ENCODE measurements around the gene ABCC10.
"Not testable (repeated sequence)": the region's sequence is repeated elsewhere in the genome, so short reads cannot be mapped to it uniquely, and the experiment has no call there.

Gene ABCC10

GRCh38 chr6:43427406-43428111 is at the start of gene ABCC10:
Gene ABCC10 (plus strand): TSS chr6:43427541. CDS start chr6:43427979, 438 bp downstream.
- DNase-seq = peak; percentile 95

- DNase-seq = no peak
Observed at GRCh38 chr6:43377710-43378229, 49.6 kb upstream of the ABCC10 start.

GRCh38 chr6:43378631-43379030 is 48.7 kb upstream of the ABCC10 start:
- no peak for DNase-seq

GRCh38 chr6:43380858-43381257 is 46.5 kb upstream of the ABCC10 start:
- DNase-seq = not testable (repeated sequence)

- DNase-seq = peak; percentile 57
Observed at GRCh38 chr6:43383021-43383667, 44.2 kb upstream of the ABCC10 start.

- DNase-seq = no peak
Observed at GRCh38 chr6:43386492-43386891, 40.8 kb upstream of the ABCC10 start.

- DNase-seq = no peak
Observed at GRCh38 chr6:43389730-43390295, 37.5 kb upstream of the ABCC10 start.

GRCh38 chr6:43390753-43391439 is 36.4 kb upstream of the ABCC10 start:
- not testable (repeated sequence) for DNase-seq

- no peak for DNase-seq
Observed at GRCh38 chr6:43391440-43392031, 35.8 kb upstream of the ABCC10 start.

- not testable (repeated sequence) for DNase-seq
Observed at GRCh38 chr6:43393133-43393532, 34.2 kb upstream of the ABCC10 start.

GRCh38 chr6:43393602-43394001 is 33.7 kb upstream of the ABCC10 start:
- DNase-seq = no peak

GRCh38 chr6:43394982-43395381 is 32.4 kb upstream of the ABCC10 start:
- DNase-seq = no peak

- DNase-seq = no peak
Observed at GRCh38 chr6:43395776-43396175, 31.6 kb upstream of the ABCC10 start.

- no peak for DNase-seq
Observed at GRCh38 chr6:43396408-43397149, 30.8 kb upstream of the ABCC10 start.

- DNase-seq = no peak
Observed at GRCh38 chr6:43399932-43400487, 27.3 kb upstream of the ABCC10 start.

GRCh38 chr6:43401730-43402129 is 25.6 kb upstream of the ABCC10 start:
- no peak for DNase-seq

- DNase-seq = no peak
Observed at GRCh38 chr6:43402820-43403219, 24.5 kb upstream of the ABCC10 start.

- DNase-seq = peak; percentile 22
Observed at GRCh38 chr6:43405354-43405753, 22.0 kb upstream of the ABCC10 start.

GRCh38 chr6:43407296-43407695 is 20.0 kb upstream of the ABCC10 start:
- no peak for DNase-seq

- no peak for DNase-seq
Observed at GRCh38 chr6:43408259-43408658, 19.1 kb upstream of the ABCC10 start.

GRCh38 chr6:43410776-43411175 is 16.6 kb upstream of the ABCC10 start:
- not testable (repeated sequence) for DNase-seq

- no peak for DNase-seq
Observed at GRCh38 chr6:43412541-43412940, 14.8 kb upstream of the ABCC10 start.

Measured in HCEC 1CT (cell line).